ENCODE data around the gene SUGP2.

DNA sequence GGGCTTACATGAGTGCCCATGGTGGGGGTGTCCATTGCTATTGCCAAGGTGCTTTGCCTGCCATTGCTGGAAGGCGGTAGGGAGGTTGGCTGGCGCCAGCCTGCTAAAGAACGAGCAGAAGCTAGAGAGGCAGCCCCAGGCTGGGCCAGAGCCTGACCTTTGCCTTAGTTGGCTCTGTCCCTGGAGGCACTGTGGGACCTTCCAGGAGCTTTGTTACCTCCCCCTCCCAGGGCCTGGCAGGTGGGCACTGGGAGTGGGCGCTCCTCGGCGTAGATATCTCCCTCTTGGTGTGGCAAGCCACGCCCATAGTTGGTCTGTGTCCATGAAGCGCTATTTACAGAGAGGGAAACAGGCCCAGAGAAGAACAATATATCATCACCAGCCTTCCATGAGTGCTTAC, 28.2 kb upstream of the SUGP2 start:
- TF ChIP-seq, protein P1, sequence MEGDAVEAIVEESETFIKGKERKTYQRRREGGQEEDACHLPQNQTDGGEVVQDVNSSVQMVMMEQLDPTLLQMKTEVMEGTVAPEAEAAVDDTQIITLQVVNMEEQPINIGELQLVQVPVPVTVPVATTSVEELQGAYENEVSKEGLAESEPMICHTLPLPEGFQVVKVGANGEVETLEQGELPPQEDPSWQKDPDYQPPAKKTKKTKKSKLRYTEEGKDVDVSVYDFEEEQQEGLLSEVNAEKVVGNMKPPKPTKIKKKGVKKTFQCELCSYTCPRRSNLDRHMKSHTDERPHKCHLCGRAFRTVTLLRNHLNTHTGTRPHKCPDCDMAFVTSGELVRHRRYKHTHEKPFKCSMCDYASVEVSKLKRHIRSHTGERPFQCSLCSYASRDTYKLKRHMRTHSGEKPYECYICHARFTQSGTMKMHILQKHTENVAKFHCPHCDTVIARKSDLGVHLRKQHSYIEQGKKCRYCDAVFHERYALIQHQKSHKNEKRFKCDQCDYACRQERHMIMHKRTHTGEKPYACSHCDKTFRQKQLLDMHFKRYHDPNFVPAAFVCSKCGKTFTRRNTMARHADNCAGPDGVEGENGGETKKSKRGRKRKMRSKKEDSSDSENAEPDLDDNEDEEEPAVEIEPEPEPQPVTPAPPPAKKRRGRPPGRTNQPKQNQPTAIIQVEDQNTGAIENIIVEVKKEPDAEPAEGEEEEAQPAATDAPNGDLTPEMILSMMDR (optimal IDR thresholded peaks at IDR 0.05 in 1 of 3, IDR thresholded peaks at IDR 0.05 in 1 of 3, conservative IDR thresholded peaks at IDR 0.05 in 1 of 3; ENCODE audit: extremely low read depth in 1 of 3, insufficient read depth in 2 of 3, low read length in 3 of 3): no peak
- no peak for TF ChIP-seq EZH2 (IDR thresholded peaks at IDR 0.05; ENCODE audit: low read length)

All from keratinocyte (primary cell).